Stimulated activated CD8-positive, alpha-beta memory T cell treated with anti-CD3 and anti-CD28 coated beads, Interleukin-12 subunit alpha, Interleukin-12 subunit beta, amount 100 ng/mL, for 4 hours (primary cell): ENCODE results near the gene SNX14.
"Not testable (repeated sequence)": the region's sequence is repeated elsewhere in the genome, so short reads cannot be mapped to it uniquely, and the experiment has no call there.

Experiments used
- DNase-seq: peaks from one replicate; pipeline ENCODE4 v3.0.0-alpha.2; 2020; ENCODE audit warnings: low read depth

SNX14 gene, protein sequence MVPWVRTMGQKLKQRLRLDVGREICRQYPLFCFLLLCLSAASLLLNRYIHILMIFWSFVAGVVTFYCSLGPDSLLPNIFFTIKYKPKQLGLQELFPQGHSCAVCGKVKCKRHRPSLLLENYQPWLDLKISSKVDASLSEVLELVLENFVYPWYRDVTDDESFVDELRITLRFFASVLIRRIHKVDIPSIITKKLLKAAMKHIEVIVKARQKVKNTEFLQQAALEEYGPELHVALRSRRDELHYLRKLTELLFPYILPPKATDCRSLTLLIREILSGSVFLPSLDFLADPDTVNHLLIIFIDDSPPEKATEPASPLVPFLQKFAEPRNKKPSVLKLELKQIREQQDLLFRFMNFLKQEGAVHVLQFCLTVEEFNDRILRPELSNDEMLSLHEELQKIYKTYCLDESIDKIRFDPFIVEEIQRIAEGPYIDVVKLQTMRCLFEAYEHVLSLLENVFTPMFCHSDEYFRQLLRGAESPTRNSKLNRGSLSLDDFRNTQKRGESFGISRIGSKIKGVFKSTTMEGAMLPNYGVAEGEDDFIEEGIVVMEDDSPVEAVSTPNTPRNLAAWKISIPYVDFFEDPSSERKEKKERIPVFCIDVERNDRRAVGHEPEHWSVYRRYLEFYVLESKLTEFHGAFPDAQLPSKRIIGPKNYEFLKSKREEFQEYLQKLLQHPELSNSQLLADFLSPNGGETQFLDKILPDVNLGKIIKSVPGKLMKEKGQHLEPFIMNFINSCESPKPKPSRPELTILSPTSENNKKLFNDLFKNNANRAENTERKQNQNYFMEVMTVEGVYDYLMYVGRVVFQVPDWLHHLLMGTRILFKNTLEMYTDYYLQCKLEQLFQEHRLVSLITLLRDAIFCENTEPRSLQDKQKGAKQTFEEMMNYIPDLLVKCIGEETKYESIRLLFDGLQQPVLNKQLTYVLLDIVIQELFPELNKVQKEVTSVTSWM

DNA sequence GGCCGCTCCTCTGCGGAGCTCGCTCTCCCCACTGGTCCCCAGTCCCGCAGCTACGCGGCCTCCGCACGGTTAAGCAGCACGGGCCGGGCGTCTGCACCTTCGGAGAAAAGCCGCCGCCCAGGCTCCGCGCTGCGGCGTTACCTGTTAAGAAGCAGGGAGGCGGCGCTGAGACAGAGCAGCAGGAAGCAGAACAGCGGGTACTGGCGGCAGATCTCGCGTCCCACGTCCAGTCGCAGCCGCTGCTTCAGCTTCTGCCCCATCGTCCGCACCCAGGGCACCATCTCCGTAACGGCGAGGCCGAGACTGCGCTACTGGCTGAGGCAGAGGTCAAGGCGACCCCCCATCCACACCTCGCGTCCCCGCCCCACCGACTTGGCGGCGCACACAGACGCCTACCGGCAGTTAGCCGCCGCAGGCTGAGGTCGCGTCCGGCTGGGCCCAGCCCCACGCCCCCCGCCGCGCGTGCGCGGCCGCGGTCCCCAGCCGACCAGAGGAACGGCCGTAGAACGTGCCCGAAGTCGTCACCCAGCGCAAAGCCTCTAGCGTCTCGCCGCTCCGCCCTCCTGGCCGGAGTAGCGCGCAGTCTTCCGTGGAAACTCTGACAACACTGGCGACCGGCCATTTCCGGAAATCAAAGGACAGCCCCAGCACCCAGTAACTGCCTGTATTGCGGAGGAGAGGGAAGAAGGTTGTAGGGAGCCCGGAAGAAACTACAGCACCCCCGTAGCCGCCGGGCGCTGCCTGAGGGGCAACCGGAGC is at the start of gene SNX14:
TSS of gene SNX14 (minus strand) at position 421 of the 759 bp plus-strand sequence. CDS start at position 281, 140 bp downstream.
- peak; percentile 63 for DNase-seq

DNA sequence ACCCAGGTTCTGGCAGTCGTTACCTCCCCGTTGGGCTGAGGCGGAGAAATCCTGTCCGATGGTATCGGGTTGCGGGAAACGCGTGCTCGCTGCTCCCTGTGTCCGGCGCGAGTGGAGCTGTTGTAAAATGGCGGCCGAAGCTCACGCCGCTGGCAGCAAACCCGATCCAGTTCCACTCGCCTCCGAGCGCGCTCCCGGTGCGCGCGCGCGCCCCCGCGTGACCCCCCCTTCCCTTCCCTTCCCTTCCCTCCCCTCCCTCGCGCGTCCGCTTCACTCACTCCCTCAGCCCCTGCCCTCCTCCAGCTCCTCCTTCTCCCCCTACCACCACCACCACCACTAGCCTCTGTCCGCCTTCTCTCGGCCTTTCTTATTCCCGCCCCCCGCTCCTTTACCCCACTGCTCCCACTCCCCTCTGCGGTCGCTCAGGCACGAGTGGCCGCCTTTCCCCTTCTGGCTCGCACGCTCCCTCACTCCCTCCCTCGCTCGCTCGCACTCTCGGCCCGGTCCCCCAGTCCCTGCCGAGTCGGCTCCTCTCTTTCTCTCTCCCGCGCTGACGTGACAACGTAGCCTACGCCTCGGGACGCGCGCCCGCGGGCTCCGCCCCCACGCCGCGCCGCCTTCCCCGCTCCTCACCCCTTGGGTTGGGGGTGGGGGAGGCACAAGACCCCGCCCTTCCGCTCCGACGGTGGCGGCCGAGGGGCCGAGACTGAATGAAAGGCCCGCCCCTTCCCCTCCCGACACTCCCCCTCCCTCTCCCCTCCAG is 49.3 kb upstream of the SNX14 start, which contains the start of gene SYNCRIP:
TSS of gene SYNCRIP (minus strand) at position 113 of the 763 bp plus-strand sequence. CDS start 1,447 bp downstream, outside the sequence.
- peak; percentile 99 for DNase-seq

DNA sequence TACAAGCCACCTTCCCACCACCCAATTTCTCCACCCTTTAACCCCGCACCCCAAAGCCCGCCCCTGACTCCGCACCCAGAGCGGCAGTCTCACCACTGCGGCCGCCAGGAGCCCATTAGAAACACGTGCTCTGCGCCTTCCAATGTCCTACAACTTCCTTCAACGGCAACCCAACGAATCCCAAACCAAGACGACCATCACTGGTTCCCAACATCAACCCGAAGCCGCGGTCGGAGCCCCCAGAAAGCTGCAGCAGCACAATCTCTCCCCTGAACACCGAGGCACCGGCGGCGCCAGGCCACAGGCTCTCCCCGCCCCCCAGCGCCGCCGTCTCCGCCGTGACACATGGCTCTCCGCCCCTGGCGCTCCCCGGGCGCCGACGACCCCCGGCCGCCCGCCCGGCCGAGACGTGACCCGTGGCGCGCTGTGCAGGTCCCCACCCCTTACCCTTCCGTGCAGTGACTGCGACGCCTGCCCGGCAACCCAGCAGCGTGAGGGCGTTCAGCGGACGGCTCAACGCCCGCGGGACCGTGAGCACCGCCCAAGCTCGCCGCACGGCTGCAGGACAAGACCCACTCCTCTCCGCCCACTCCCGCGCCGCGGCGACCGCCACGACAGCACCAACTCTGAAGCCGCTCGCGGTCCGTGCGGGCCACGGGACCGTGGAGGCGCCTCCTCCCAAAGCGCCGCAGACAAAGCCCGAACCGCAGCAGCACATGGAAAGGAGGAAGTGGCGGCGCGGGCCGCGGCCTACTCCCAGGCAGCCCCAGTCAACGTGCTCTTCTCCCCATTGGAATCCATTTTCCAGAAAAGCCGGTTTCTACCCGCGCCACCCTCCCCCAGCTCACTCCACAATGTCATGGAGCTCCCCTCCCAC is 48.5 kb upstream of the SNX14 start:
- DNase-seq, result peak; percentile 46

DNA sequence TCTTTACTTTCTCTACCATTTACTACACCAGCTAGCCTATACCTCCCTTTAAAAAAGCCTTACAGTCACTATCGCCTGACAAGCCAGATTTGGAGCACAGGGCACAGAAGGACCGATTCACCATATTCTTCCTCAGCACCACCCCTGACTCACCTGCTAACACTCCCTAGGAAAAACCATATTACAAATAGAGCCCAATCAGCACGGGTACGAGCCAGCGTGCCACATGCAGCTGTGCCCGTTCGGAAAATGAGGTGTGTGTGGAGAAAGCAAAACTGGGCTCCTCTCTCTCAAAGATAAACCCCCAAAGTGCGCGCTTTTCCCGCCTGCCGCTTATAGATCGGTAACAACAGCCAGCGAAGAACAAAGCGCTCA is 47.9 kb upstream of the SNX14 start:
- no peak for DNase-seq

DNA sequence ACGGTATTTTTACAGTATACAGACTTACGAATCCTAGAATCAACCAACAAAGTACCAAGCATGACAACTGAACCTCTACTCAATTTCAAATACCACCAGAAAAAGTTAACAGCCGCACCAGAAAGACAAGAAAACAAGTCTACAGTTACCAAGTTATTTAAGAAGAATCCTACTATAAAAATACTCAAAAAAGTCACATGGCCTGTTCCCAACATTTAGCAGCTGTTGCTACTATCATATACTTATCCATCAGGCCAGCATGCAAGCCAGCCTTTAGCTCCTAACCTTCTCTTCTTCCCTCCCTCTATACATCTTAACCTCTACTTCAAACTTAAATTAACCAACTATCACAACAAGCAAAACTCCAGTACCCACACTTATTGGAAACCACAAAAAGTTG is 47.2 kb upstream of the SNX14 start:
- no peak for DNase-seq

DNA sequence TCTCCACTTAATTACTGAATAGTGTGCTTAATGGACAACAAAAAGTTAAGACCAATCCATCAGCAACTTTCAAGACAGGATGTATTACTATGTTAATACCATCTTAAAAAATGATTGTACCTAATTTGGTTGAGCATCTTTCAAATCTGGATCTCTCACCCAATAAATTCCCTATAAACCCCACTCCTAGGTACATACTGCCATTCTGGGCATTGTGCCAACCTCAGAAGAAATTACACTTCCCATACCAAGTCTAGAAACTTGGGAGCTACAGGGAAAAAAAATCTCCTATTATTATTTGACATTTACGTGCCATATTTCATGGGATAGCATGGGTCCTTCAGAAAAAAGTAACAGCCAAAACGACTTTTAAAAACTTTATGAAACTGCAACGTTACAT is 43.9 kb upstream of the SNX14 start:
- DNase-seq, result no peak

DNA sequence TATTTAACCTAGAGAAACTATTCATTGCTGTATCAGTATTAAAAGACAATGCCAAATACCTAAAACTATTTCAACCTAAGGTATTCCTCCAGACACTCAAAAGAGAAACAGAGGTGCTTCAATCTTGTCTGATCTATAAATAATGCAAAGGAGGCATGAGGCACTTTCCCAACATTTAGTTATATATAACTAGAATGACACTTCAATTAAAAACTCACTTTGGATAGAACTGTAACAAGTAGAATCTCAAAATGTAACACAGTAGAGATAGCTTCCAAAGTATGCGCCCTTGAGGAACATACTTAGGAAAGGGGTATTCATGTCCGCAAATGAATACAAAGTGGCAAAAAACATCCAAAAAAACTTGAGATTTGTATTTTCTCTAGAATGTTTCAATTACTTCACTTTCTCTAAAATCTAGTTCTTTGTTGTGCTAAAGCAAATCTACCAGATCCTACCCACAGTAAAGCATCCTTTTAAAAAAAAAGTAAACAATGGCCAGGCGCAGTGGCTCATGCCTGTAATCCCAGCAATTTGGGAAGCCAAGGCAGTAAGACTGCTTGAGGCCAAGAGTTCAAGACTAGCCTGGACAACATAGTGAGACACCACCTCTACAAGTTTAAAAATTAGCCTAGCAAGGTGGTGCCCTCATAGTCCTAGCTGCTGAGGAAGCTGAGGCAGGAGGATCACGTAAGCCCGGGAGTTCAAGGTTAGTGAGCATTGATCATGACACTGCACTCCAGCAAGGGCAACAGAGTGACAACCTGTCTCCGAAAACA is 38.7 kb upstream of the SNX14 start:
- DNase-seq, result no peak

DNA sequence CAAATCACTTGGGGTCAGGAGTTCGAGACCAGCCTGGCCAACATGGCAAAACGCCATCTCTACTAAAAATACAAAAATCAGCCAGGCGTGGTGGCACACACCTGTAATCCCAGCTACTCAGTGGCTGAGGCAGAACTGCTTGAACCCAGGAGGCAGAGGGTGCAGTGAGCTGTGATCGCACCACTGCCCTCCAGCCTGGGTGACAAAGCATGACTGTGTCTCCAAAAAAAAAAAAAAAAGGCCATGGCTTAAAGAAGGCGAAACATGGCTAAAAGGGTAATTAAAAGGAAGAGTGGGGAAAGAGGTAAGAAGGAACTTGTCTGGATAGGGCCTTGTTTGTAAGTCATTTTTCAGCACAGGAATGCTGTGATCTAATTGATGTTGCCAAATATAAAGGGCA is 37.5 kb upstream of the SNX14 start:
- not testable (repeated sequence) for DNase-seq

DNA sequence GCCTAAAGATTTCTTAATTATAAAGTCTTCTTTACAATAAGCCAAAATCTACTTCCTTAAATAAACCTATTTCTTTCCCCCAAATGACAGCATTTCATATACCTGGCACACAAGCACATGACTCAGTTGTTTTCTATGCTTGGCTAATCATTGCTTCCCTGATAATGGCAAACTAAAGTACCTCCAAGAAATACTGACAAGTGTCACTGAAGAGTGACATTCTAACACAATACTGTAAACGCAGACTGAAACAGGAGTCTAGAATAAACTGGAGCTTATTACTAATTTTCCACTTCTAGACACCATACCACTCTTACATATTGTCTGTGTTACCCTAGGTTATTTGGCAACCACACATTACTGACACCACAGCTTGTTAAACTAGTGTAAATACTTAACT is 34.7 kb upstream of the SNX14 start:
- no peak for DNase-seq

DNA sequence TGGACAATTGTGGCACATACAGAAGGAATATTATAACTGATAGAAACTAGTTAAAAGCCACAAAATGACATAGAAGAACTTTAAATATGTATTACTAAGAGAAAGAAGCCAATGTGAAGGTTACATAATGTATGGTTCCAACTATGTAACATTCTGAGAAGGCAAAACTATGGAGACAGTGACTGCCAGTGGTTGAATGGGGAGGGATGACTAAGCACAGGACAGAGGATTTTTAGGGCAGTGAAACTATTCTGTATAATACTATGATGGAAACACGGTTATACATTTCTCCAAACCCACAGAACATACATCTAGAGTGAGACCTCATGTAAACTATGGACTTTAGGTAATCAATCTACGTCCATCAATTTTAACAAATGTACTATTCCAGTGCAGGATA is 26.6 kb upstream of the SNX14 start:
- no peak for DNase-seq

DNA sequence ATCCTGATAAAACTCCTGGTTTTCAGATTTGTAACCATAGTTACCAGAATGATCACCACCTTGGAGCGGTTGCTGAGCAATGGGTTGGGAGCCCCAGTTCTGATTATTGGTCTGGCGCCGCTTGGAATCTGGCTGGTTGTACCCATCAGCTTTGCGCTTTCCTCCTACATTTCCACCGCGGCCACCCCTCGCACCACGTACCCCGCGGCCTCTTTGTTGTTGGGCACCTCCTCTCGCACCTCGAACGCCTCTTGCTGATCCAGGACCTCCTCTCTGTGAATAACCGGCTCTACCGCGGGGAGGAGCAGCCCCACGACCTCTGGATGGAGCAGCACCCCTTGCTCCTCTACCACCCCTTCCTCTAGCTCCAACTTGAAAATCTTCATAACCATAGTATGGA is 21.1 kb upstream of the SNX14 start:
- DNase-seq, result no peak

DNA sequence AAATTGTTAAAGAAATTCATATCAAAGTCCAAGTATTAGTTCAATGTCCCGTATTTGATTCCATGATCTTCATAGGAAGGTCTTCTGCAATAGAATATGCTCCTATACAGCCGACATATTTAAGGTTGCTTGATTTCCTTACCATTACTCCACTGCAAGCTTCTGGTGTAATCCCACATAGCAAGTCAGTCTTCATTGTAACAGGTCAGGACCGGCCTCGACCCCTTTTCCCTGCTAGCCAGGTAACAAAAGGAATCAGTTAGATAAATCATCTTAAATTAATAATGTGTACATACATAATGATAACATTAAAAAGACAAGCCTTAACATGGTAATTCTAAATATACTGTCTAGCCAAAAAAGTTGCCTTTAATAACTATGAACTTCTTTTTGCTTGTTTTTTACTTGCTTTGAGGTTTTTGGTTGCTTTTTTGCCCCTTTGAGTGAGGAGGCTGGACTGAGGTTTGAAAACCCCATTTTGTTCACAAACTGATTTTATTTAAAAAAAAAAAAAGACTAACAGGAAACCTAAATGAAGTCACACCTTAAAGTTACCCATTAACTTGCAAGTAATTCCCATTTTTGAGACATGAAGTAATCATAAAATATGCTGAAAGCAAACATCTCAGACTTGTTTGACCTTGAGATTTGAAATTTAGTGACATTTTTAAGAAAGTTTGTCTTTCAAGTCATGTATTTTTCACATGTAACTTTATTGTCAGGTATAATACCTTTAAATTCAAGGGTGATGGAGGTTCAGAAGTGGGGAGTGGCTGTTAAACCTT is 19.2 kb upstream of the SNX14 start:
- DNase-seq, result no peak

DNA sequence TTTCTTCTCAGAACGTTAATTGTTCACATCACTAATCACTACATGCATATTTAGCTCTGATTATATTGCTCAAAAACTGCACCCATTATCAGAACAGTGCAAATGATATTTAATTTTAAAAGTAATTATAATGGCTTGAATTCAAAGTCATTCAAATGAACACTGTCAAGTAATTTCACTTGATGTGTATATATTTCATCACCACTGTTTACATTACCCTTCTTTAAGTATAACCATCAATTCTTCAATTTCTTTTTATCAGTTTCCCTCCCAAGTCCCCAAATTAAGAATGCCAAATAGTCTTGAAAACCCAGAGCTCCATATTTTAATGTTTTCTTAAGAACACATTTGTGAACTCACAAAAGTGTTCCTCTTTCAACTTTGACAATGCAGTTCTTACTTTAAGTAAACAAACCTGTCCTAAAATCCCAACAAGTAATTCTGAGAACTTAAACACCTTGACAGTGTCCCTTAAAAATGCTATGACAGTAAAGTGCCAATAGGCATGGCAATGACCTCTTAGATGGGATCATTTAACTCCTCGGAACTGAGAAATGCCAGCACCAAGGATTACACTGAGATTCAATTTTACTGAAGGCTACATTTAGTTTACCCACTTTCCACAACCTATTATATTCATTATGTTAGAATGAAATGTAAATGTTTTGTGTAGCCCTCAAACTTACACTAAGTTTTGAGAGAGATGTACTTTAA is 16.7 kb upstream of the SNX14 start:
- DNase-seq, result no peak

DNA sequence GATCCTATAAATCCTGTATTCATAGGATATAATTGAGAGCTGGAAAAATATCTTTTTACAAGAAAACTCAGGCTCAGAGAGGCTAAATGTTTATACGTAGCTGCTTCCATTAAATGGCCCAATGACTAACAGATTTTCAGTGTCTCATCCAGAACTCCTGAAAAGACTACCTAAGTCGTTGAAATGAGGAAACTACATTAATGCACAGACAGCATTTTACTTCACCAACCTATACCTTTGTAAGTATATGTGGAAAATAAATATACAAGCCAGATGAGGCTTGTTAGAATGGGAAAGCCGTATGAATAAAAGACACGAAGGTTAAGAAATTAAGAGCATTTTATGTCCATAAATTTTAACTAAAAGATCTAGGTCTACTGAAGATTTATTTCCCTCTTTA is 8.4 kb upstream of the SNX14 start:
- no peak for DNase-seq

DNA sequence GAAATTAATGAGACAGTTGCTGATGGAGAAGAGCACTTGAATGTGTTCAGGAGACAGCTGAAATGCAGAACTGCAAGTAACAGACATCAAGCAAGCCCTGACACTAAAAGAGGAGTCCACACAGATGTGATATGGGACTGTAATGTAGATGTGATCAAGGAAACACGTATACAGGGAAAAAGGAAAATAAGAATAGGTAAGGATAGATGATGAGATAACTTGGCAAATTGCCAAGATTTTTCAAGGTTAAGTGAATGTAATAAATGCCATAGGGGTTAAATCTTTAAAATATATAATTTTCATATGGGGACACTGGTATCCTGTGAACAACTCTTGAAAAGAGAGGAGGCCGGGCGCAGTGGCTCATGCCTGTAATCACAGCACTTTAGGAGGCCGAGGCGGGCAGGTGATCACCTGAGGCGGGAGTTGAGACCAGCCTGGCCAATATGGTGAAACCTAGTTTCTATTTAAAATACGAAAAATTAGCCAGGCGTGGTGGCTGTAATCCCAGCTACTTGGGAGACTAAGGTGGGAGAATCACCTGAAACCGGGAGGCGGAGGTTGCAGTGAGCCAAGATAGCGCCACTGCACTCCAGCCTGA is 7.2 kb upstream of the SNX14 start:
- DNase-seq, result no peak

DNA sequence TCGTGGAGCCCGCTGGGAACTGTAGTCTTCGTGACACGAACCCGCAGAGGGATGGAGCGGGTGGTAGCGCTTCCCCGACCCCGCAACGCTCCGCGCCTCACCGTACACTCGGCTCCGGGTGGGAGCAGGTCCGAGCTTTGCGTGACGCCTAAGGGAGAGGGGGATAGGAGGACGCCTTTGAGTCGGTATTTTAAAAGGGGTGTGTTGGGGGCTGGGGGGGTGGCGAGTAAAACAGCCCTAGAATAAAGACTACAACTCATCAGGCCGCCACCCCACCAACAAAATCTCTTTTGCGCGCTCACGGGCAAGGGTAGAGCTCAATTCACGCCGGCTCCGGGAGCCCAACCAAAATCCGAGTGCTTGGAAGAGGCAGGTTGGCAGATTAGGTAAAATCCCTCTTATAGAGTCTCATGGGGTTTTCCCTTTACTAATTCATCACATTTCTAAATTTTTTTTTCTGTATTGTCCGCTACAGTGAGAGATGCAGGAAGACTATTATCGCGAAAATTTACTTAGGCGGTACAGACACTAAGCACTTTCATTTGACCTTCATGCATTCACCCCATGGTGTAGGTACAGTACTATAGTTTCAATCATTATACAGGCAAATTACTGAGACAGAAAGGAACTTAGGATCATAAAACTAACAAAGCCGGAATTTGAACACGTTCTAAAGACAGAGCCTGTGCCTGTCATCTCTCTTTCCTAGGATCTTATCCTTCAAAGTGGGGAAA is 706 bp upstream of the SNX14 start:
- no peak for DNase-seq

DNA sequence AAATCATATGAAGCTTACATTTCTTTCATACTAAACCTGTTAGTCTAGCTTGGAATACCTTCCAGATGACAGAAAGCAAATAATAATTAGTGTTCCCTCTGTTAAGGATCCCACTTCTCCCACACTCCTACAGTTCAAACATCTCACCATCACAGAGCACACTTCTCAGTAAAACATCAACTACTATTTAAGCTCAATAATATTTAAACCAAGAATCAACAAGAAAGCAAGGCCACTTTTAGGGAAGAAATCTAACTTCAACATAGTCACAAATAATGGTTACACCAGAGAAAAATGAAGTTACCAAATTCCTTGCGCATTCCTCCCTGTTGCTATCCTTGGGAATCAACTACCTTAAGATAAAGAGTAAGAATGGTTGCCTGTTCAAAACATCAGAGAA is 1.6 kb downstream of the SNX14 start:
- DNase-seq, result no peak
